ENCODE measurements around the gene CD38. TPM values are rescaled to one million over a fixed set of nuclear protein-coding genes. Genes with fewer than 3 reads are reported as not detected.

CD38 gene
- total RNA-seq, 2 experiments from 2014 or later: 15.0 to 17.3 TPM

GRCh38 chr4:15777697-15778288 lies 335 bp upstream of the CD38 start:
- Mint-ChIP-seq H3K9me3 (ENCODE audit: low read depth) (no peaks in the 10 kb centered on the region), H3K4me1 (peaks cover 70% of the 10 kb centered on the region), H3K27me3 (peaks cover 34% of the 10 kb centered on the region), H3K36me3 (ENCODE audit: low read depth) (peaks cover 27% of the 10 kb centered on the region), H3K4me3 (peak overlapping the region; percentile 84), H3K27ac (peak overlapping the region; percentile 86)
- intact Hi-C loops (cut with DNase I, micrococcal nuclease): loop anchor here (1.0 to 10.0 kb wide), 10 partner anchors 17 to 923 kb away; partner anchors contain the start of genes FAM200B (in 2 of the 2), TAPT1 (in 2 of the 2) and FBXL5 (in 1 of the 2)
- POLR2A ChIA-PET: interaction anchor here (0.6 to 1.3 kb wide), 3 partner anchors 12 to 23 kb away, joined by 4 to 6 read pairs (median 4); no protein-coding TSS in a partner anchor
- CTCF ChIA-PET: interaction anchor here (0.8 to 1.1 kb wide), 3 partner anchors 14 to 39 kb away, joined by 3 to 6 read pairs (median 3); no protein-coding TSS in a partner anchor
- DNase-seq: no peak
- no peak for ATAC-seq

GRCh38 chr4:15779306-15779705 lies 1.2 kb downstream of the CD38 start:
- Mint-ChIP-seq H3K27ac (peak overlapping the region; percentile 83), H3K4me3 (peak overlapping the region; percentile 84)
- no peak for ATAC-seq

GRCh38 chr4:15779809-15780208 lies 1.7 kb downstream of the CD38 start:
- Mint-ChIP-seq H3K4me1 (peaks cover 69% of the 10 kb centered on the region), H3K27ac (peak overlapping the region; percentile 83), H3K4me3 (peak overlapping the region; percentile 84), H3K9me3 (ENCODE audit: low read depth) (no peaks in the 10 kb centered on the region), H3K27me3 (peaks cover 22% of the 10 kb centered on the region), H3K36me3 (ENCODE audit: low read depth) (peaks cover 45% of the 10 kb centered on the region)
- no peak for DNase-seq
- ChIA-PET CTCF (interaction anchor here (0.6 to 2.3 kb wide), 8 partner anchors 9 to 128 kb away, joined by 3 to 9 read pairs (median 6); no protein-coding TSS in a partner anchor), POLR2A (interaction anchor here (0.6 to 0.7 kb wide), 2 partner anchors 185 to 437 kb away, joined by 3 to 10 read pairs; no protein-coding TSS in a partner anchor)
- no peak for ATAC-seq
- intact Hi-C loops (cut with DNase I, micrococcal nuclease): loop anchor here (2.0 to 10.0 kb wide), 8 partner anchors 15 to 925 kb away; partner anchors contain the start of genes FAM200B (in 2 of the 2), TAPT1 (in 2 of the 2) and FBXL5 (in 1 of the 2)

More at GRCh38 chr4:15779306-15779705, 1.2 kb downstream of the CD38 start:
- H3K27me3 Mint-ChIP-seq: peaks cover 23% of the 10 kb centered on the region
- peaks cover 42% of the 10 kb centered on the region for H3K36me3 Mint-ChIP-seq (ENCODE audit: low read depth)
- H3K4me1 Mint-ChIP-seq: peaks cover 69% of the 10 kb centered on the region
- ChIA-PET POLR2A (interaction anchor here (0.6 kb wide), 1 partner anchor 186 kb away, joined by 3 read pairs; no protein-coding TSS in a partner anchor), CTCF (interaction anchor here (0.7 to 2.3 kb wide), 9 partner anchors 8 to 127 kb away, joined by 3 to 9 read pairs (median 5); no protein-coding TSS in a partner anchor)
- DNase-seq: no peak
- H3K9me3 Mint-ChIP-seq (ENCODE audit: low read depth): no peaks in the 10 kb centered on the region
- intact Hi-C loops (cut with DNase I, micrococcal nuclease): loop anchor here (2.0 to 10.0 kb wide), 8 partner anchors 15 to 925 kb away; partner anchors contain the start of genes FAM200B (in 2 of the 2), TAPT1 (in 2 of the 2) and FBXL5 (in 1 of the 2)

- Mint-ChIP-seq H3K27ac (peak overlapping the region; percentile 30), H3K9me3 (ENCODE audit: low read depth) (peaks cover 2% of the 10 kb centered on the region), H3K36me3 (ENCODE audit: low read depth) (peaks cover 60% of the 10 kb centered on the region), H3K27me3 (peaks cover 10% of the 10 kb centered on the region), H3K4me3 (no peak overlapping the region), H3K4me1 (peaks cover 66% of the 10 kb centered on the region)
- ChIA-PET POLR2A (interaction anchor here (0.5 kb wide), 1 partner anchor 101 kb away, joined by 6 read pairs; no protein-coding TSS in a partner anchor), CTCF (interaction anchor here (0.8 to 2.8 kb wide), 8 partner anchors 10 to 43 kb away, joined by 3 to 17 read pairs (median 4); no protein-coding TSS in a partner anchor)
- peak; percentile 43 for ATAC-seq
- intact Hi-C loops (cut with DNase I, micrococcal nuclease): loop anchor here (1.0 kb wide), 4 partner anchors 10 to 26 kb away; no protein-coding TSS in a partner anchor
- DNase-seq: peak; percentile 73
Observed at GRCh38 chr4:15781427-15782095, 3.4 kb downstream of the CD38 start.

- Mint-ChIP-seq H3K4me3 (no peak overlapping the region), H3K27me3 (no peaks in the 10 kb centered on the region), H3K36me3 (ENCODE audit: low read depth) (peaks cover 69% of the 10 kb centered on the region), H3K4me1 (peaks cover 61% of the 10 kb centered on the region), H3K9me3 (ENCODE audit: low read depth) (peaks cover 2% of the 10 kb centered on the region), H3K27ac (no peak overlapping the region)
- intact Hi-C loops (cut with DNase I, micrococcal nuclease): no loop called here
- ATAC-seq (no peak), DNase-seq (no peak)
- ChIA-PET POLR2A (interaction anchor here (0.5 kb wide), 1 partner anchor 407 kb away, joined by 3 read pairs; no protein-coding TSS in a partner anchor), CTCF (interaction anchor here (0.6 to 2.8 kb wide), 3 partner anchors 12 to 52 kb away, joined by 3 to 17 read pairs (median 7); no protein-coding TSS in a partner anchor)
Observed at GRCh38 chr4:15783676-15784075, 5.5 kb downstream of the CD38 start.

- no peak overlapping the region for H3K4me3 Mint-ChIP-seq
- H3K36me3 Mint-ChIP-seq (ENCODE audit: low read depth): peaks cover 67% of the 10 kb centered on the region
- DNase-seq: no peak
- ChIA-PET POLR2A (no interaction called here), CTCF (interaction anchor here (0.5 to 0.7 kb wide), 3 partner anchors 14 to 59 kb away, joined by 3 to 5 read pairs (median 4); no protein-coding TSS in a partner anchor)
- H3K27me3 Mint-ChIP-seq: no peaks in the 10 kb centered on the region
- peaks cover 59% of the 10 kb centered on the region for H3K4me1 Mint-ChIP-seq
- intact Hi-C loops (cut with DNase I, micrococcal nuclease): no loop called here
- no peak for ATAC-seq
- peaks cover 2% of the 10 kb centered on the region for H3K9me3 Mint-ChIP-seq (ENCODE audit: low read depth)
- no peak overlapping the region for H3K27ac Mint-ChIP-seq
Observed at GRCh38 chr4:15784959-15785634, 7.0 kb downstream of the CD38 start.

GRCh38 chr4:15786743-15787142 lies 8.6 kb downstream of the CD38 start:
- CTCF ChIA-PET: interaction anchor here (1.1 kb wide), 1 partner anchor 58 kb away, joined by 3 read pairs; no protein-coding TSS in a partner anchor
- no peak for ATAC-seq
- intact Hi-C loops (cut with DNase I, micrococcal nuclease): no loop called here
- Mint-ChIP-seq H3K4me3 (no peak overlapping the region), H3K9me3 (ENCODE audit: low read depth) (peaks cover 2% of the 10 kb centered on the region), H3K4me1 (peaks cover 43% of the 10 kb centered on the region), H3K27me3 (no peaks in the 10 kb centered on the region), H3K36me3 (ENCODE audit: low read depth) (peaks cover 54% of the 10 kb centered on the region), H3K27ac (no peak overlapping the region)
- no peak for DNase-seq
- POLR2A ChIA-PET: no interaction called here

- ChIA-PET CTCF (interaction anchor here (0.6 to 1.2 kb wide), 2 partner anchors 37 to 40 kb away, joined by 3 read pairs; no protein-coding TSS in a partner anchor), POLR2A (no interaction called here)
- peaks cover 13% of the 10 kb centered on the region for H3K36me3 Mint-ChIP-seq (ENCODE audit: low read depth)
- H3K9me3 Mint-ChIP-seq (ENCODE audit: low read depth): no peaks in the 10 kb centered on the region
- no peak for DNase-seq
- H3K27ac Mint-ChIP-seq: no peak overlapping the region
- no peaks in the 10 kb centered on the region for H3K27me3 Mint-ChIP-seq
- ATAC-seq: no peak
- H3K4me1 Mint-ChIP-seq: peaks cover 55% of the 10 kb centered on the region
- intact Hi-C loops (cut with DNase I, micrococcal nuclease): no loop called here
- H3K4me3 Mint-ChIP-seq: no peak overlapping the region
Observed at GRCh38 chr4:15792974-15793373, 14.8 kb downstream of the CD38 start.

GRCh38 chr4:15793506-15794363 lies 15.6 kb downstream of the CD38 start:
- H3K27ac Mint-ChIP-seq: peak overlapping the region; percentile 76
- peaks cover 48% of the 10 kb centered on the region for H3K4me1 Mint-ChIP-seq
- intact Hi-C loops (cut with DNase I, micrococcal nuclease): loop anchor here (1.0 to 2.0 kb wide), 5 partner anchors 12 to 109 kb away; partner anchors contain the start of gene CD38 (in 1 of the 2)

GRCh38 chr4:15794426-15794825 lies 16.3 kb downstream of the CD38 start:
- Mint-ChIP-seq H3K4me1 (peaks cover 46% of the 10 kb centered on the region), H3K9me3 (ENCODE audit: low read depth) (no peaks in the 10 kb centered on the region), H3K4me3 (peak overlapping the region; percentile 0), H3K27ac (peak overlapping the region; percentile 76), H3K36me3 (ENCODE audit: low read depth) (peaks cover 7% of the 10 kb centered on the region), H3K27me3 (no peaks in the 10 kb centered on the region)
- ATAC-seq (no peak), DNase-seq (no peak)
- ChIA-PET POLR2A (no interaction called here), CTCF (interaction anchor here (0.6 to 1.8 kb wide), 4 partner anchors 11 to 55 kb away, joined by 3 to 8 read pairs (median 3); no protein-coding TSS in a partner anchor)
- intact Hi-C loops (cut with DNase I, micrococcal nuclease): loop anchor here (1.0 to 2.0 kb wide), 5 partner anchors 13 to 108 kb away; partner anchors contain the start of gene CD38 (in 1 of the 2)

More at GRCh38 chr4:15793506-15794363, 15.6 kb downstream of the CD38 start:
- H3K36me3 Mint-ChIP-seq (ENCODE audit: low read depth): peaks cover 10% of the 10 kb centered on the region
- H3K4me3 Mint-ChIP-seq: peak overlapping the region; percentile 0
- CTCF ChIA-PET: interaction anchor here (0.6 to 1.8 kb wide), 4 partner anchors 12 to 40 kb away, joined by 3 to 8 read pairs (median 3); no protein-coding TSS in a partner anchor
- DNase-seq (no peak), ATAC-seq (no peak)
- H3K9me3 Mint-ChIP-seq (ENCODE audit: low read depth): no peaks in the 10 kb centered on the region
- POLR2A ChIA-PET: no interaction called here
- no peaks in the 10 kb centered on the region for H3K27me3 Mint-ChIP-seq

Measured in activated CD4-positive, alpha-beta T cell treated with anti-CD3 and anti-CD28 coated beads for 36 hours (primary cell).